ENCODE results near the gene IL4R.
"Not testable (repeated sequence)": the region's sequence is repeated elsewhere in the genome, so short reads cannot be mapped to it uniquely, and the experiment has no call there.

IL4R gene

DNA sequence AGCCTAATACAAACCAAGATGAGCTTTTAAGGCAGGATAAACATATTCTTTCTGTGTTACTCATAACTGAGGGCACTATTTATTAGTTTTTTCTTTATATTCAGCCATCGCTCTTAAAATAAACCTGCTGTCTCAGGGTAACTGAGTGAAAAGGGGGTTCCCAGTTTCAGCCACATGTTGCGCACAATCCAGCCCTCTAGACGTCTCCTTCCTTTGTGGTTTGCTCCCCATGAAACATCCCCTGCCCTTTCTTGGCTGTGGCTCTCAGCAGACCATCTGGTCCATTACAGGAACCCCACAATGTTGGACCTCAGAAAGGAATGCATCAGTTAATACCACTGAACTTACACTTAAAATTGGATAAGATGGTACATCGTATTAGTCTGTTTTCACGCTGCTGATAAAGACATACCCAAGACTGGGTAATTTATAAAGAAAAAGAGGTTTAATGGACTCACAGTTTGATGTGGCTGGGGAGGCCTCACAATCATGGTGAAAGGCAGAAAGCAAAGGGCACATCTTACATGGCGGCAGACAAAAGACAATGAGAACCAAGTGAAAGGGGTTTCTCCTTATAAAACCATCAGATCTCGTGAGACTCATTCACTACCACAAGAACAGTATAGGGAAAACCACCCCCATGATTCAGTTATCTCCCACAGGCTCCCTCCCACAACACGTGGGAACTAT lies 75.6 kb downstream of the IL4R start:
- no peak for TF ChIP-seq CTCF (IDR thresholded peaks at IDR 0.05; ENCODE audit: low read depth, low read length)
- DNase-seq (ENCODE audit: extremely low read depth, low read depth), result no peak

DNA sequence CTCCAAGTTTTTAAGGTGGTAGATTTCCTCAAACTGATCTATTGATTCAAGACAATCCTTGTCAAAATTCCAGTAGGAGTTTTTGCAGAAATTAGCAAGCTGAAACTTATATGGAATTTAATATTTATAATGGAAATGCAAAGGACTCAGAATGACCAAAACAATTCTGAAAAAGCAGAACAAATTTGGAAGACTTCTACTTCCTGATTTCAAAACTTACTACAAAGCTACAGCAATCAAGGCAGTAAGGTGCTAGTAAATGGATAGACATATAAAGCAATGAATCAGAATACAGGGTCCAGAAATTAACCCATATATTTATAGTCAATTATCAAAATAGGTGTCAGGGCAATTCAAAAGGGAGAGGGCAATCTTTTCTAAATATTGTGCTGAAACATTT lies 76.4 kb downstream of the IL4R start:
- DNase-seq (ENCODE audit: extremely low read depth, low read depth), result no peak
- TF ChIP-seq CTCF (IDR thresholded peaks at IDR 0.05; ENCODE audit: low read depth, low read length), result no peak

- TF ChIP-seq CTCF (IDR thresholded peaks at IDR 0.05; ENCODE audit: low read depth, low read length), result no peak
- DNase-seq (ENCODE audit: extremely low read depth, low read depth), result no peak
Measured at GRCh38 chr16:27392671-27393070, 78.9 kb downstream of the IL4R start.

GRCh38 chr16:27394516-27394915 lies 80.7 kb downstream of the IL4R start:
- no peak for DNase-seq (ENCODE audit: extremely low read depth, low read depth)
- TF ChIP-seq CTCF (IDR thresholded peaks at IDR 0.05; ENCODE audit: low read depth, low read length), result no peak

- not testable (repeated sequence) for DNase-seq (ENCODE audit: extremely low read depth, low read depth)
Measured at GRCh38 chr16:27398341-27398893, 84.6 kb downstream of the IL4R start.

DNA sequence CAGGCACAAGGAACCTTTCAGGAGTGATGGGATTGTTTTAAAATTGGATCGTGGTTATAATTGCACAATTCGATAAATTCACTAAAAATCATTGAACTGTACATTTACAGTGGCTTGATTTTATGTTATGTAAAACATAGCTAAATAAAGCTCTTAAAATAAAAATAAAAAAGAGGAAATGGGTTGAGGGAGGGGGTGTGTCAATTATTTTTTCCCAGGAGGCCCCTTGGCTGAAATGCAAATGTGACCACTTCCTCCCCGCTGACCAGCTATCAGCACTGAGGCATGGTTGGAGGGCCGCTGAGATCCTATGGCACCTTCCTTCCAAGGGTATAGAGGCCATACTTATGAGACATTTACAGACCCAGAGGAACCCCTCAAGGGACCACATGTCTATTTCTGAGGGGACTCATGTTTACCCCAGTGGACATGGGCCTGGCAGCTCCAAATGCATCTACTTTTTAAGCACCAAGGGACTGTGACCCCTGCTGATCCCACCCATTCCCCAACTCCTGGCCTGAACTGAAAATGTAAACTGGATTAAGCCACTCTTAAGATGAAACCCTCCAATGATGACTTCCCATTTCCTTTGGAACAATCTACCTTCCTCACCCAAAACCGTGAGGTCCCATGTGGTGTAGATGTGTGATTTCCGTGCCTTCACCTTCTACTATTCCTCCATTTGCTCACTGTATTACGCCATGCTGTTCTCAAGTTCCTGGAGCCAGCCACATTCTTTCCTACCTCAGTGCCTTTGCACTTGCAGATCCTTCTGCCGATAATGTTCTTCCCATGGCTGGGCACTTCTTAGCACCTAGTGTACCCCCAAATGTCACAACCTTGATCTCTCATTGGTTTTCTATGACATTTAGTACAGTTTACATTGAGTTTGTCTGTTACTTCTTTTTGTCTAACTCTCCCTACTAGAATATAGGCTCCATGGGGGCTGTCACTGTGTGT lies 85.4 kb downstream of the IL4R start:
- no peak for TF ChIP-seq CTCF (IDR thresholded peaks at IDR 0.05; ENCODE audit: low read depth, low read length)
- no peak for DNase-seq (ENCODE audit: extremely low read depth, low read depth)

DNA sequence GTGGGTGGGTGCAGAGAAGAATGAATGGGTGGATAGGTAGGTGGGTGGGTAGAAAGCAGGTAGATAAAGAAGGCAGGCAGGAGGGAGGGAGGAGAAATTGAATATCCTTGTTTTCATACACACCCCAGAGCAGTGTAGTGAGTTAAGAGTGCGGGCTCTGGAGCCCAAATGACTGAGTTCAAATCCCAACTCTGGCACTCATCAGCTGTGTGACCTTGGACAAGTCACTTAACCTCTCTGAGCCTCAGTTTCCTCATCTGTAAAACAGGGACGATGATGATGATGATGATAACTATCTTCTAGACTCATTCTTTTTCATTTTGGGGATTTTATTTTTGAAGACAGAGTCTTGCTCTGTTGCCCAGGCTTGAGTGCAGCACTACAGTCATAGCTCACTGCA lies 86.2 kb downstream of the IL4R start:
- no peak for DNase-seq (ENCODE audit: extremely low read depth, low read depth)
- no peak for TF ChIP-seq CTCF (IDR thresholded peaks at IDR 0.05; ENCODE audit: low read depth, low read length)
